ENCODE data around the gene CCDC152. TPM values are rescaled to one million over a fixed set of nuclear protein-coding genes. Genes with fewer than 3 reads are reported as not detected.

CCDC152 gene
- total and polyA plus RNA-seq, 2 of the 13 experiments (the other 11 are each of a cell fraction or from before 2014, with no cell fraction given): 0.20 to 0.36 TPM

GRCh38 chr5:42813533-42813932 lies 56.9 kb downstream of the CCDC152 start (continued):
- TF ChIP-seq E2F1 (CRISPR knock-in tag; IDR thresholded peaks at IDR 0.05) (no peak), BORCS8-MEF2B (CRISPR knock-in tag; IDR thresholded peaks at IDR 0.05) (no peak; the same call in 1 of the 2 replicates), ZNF891 (CRISPR knock-in tag; IDR thresholded peaks at IDR 0.05) (no peak), SYNCRIP (IDR thresholded peaks at IDR 0.05; ENCODE audit: insufficient read depth, low read depth, low read length) (no peak), ZNF773 (CRISPR knock-in tag; IDR thresholded peaks at IDR 0.05; ENCODE audit: borderline replicate concordance) (no peak), SRY (CRISPR knock-in tag; IDR thresholded peaks at IDR 0.05) (no peak), ZNF343 (CRISPR knock-in tag; IDR thresholded peaks at IDR 0.05) (no peak), GPBP1L1 (CRISPR knock-in tag; IDR thresholded peaks at IDR 0.05) (no peak), MEF2D (CRISPR knock-in tag; IDR thresholded peaks at IDR 0.05) (no peak), POGK (CRISPR knock-in tag; conservative IDR thresholded peaks at IDR 0.05) (no peak), EHMT2 (IDR thresholded peaks at IDR 0.05; ENCODE audit: borderline replicate concordance, low read depth, low read length) (no peak), ZBTB42 (CRISPR knock-in tag; IDR thresholded peaks at IDR 0.05) (no peak), PCBP2 (optimal IDR thresholded peaks at IDR 0.05; ENCODE audit: low read depth, low read length, poor library complexity, severe bottlenecking) (no peak), RARA (CRISPR knock-in tag; IDR thresholded peaks at IDR 0.05) (no peak), ZNF749 (CRISPR knock-in tag; IDR thresholded peaks at IDR 0.05; ENCODE audit: borderline replicate concordance) (no peak), ZNF770 (CRISPR knock-in tag; IDR thresholded peaks at IDR 0.05) (no peak), DR1 (CRISPR knock-in tag; IDR thresholded peaks at IDR 0.05) (no peak), POLR2G (IDR thresholded peaks at IDR 0.05; ENCODE audit: low read depth, low read length) (peak; percentile 40; the same call in 1 of the 2 replicates), ZBTB37 (CRISPR knock-in tag; IDR thresholded peaks at IDR 0.05) (no peak), NFKB2 (CRISPR knock-in tag; IDR thresholded peaks at IDR 0.05; ENCODE audit: borderline replicate concordance) (0 out of 2 replicates have a peak, but pooled peaks have one; percentile 37), SALL2 (CRISPR knock-in tag; IDR thresholded peaks at IDR 0.05) (no peak), ZNF382 (CRISPR knock-in tag; IDR thresholded peaks at IDR 0.05; ENCODE audit: borderline replicate concordance) (no peak), THYN1 (CRISPR knock-in tag; IDR thresholded peaks at IDR 0.05; ENCODE audit: borderline replicate concordance, low read depth) (no peak), TARDBP (CRISPR knock-in tag; IDR thresholded peaks at IDR 0.05) (no peak)

Data from HepG2 (cell line).